PC-9 (cell line): ENCODE results near the gene PRKG1.

Source experiments
- CTCF ChIP-seq: fragments of 200-600 bp; sonication (generic); conservative IDR thresholded peaks from 2 replicates; pipeline ENCODE4 v1.6.1; 2017; ENCODE audit warnings: mixed run types, antibody characterized with exemption, mild to moderate bottlenecking, moderate library complexity
- EZH2 ChIP-seq: fragments of 200-600 bp; sonication (generic); IDR thresholded peaks from 2 replicates; pipeline ENCODE4 v1.8.0; 2017; ENCODE audit warnings: antibody characterized with exemption, low read depth

DNA sequence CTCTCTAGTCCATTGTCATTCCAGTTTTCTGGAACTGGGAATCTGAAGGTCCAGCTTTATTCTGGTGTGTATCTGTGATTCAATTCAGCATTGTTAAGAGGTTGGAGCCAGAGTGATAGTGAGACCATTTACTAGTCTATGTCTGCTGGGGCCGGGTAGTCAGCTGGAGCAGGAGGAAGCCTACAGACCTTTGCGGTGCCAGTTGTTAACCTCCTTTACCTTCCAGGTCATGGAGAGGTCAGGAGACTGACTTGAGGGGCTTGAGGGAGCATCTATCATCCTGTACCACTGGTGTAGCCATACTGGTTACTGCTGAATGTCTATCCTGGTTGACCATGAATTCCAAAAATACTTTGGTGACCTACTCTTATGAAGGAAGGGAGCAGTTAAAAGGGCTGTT is 634.3 kb downstream of the PRKG1 start:
- TF ChIP-seq CTCF (no peak), EZH2 (no peak)
